AG09319 (cell line): Measurements from ENCODE around the gene PLCH2.

Experiments
- DNase-seq: peaks from one replicate; pipeline ENCODE4 v3.0.0-alpha.2; 2010; ENCODE audit warnings: low read depth; ENCODE audit errors: extremely low read depth
- TF ChIP-seq, protein P1 (sequence below): IDR thresholded peaks from 2 replicates; pipeline ENCODE4 v1.5.1; 2011; ENCODE audit warnings: low read depth, mild to moderate bottlenecking, inconsistent platforms, low read length, moderate library complexity

PLCH2 gene

DNA sequence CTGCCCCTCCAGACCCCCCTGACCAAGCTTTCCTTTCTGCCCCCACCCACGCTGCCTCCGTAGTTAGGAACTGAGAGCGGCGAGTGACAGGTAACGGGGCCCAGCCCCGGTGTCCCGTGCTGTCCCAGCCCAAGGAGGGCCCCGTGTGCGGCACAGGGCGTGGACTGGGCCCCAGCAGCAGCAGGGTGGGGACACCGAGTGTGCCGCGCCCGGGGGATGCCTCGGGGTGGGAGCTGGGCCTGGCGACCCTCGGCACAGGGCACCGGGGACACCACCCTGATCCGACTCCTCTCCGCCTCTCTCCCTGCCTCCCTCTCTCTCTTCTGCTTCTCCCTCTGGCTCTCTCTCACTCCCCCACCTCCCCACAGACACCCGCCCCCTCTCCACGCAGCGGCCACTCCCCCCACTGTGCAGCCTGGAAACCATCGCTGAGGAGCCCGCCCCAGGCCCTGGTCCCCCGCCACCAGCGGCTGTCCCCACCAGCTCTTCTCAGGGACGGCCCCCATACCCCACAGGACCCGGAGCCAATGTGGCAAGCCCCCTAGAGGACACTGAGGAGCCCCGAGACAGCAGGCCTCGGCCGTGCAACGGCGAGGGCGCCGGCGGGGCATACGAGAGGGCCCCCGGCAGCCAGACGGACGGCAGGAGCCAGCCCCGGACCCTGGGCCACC is 27.6 kb downstream of the PLCH2 start:
- TF ChIP-seq, protein P1, sequence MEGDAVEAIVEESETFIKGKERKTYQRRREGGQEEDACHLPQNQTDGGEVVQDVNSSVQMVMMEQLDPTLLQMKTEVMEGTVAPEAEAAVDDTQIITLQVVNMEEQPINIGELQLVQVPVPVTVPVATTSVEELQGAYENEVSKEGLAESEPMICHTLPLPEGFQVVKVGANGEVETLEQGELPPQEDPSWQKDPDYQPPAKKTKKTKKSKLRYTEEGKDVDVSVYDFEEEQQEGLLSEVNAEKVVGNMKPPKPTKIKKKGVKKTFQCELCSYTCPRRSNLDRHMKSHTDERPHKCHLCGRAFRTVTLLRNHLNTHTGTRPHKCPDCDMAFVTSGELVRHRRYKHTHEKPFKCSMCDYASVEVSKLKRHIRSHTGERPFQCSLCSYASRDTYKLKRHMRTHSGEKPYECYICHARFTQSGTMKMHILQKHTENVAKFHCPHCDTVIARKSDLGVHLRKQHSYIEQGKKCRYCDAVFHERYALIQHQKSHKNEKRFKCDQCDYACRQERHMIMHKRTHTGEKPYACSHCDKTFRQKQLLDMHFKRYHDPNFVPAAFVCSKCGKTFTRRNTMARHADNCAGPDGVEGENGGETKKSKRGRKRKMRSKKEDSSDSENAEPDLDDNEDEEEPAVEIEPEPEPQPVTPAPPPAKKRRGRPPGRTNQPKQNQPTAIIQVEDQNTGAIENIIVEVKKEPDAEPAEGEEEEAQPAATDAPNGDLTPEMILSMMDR = no peak

DNA sequence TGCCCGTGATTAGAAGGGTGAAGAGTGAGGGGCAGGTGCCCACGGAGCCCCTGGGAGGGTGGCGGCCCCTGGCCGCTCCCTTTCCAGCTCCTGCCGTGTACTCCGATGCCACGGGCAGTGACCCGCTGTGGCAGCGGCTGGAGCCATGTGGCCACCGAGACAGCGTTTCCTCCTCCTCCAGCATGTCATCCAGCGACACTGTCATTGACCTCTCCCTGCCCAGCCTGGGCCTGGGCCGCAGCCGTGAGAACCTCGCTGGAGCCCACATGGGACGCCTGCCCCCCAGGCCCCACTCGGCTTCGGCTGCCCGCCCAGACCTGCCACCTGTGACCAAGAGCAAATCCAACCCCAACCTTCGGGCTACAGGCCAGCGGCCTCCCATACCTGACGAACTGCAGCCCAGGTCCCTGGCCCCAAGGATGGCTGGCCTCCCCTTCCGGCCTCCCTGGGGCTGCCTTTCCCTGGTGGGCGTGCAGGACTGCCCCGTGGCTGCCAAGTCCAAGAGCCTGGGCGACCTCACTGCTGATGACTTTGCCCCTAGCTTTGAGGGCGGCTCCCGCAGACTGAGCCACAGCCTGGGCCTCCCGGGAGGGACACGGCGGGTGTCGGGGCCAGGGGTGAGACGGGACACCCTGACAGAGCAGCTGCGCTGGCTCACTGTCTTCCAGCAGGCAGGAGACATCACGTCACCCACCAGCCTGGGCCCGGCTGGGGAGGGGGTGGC is 28.3 kb downstream of the PLCH2 start:
- TF ChIP-seq, protein P1 = no peak
- no peak for DNase-seq

More for the DNA sequence above, 27.6 kb downstream of the PLCH2 start:
- DNase-seq = no peak

DNA sequence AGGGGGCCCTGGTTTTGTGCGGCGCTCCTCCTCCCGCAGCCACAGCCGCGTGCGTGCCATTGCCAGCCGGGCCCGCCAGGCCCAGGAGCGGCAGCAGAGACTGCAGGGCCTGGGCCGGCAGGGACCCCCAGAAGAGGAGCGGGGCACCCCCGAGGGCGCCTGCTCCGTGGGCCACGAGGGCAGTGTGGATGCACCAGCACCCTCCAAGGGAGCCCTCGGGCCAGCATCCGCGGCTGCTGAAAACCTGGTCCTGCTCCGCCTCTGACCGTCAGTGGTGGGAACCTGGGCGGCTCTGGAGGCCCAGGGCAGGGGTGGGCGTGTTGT is 28.8 kb downstream of the PLCH2 start:
- TF ChIP-seq, protein P1 = no peak
- DNase-seq = no peak

DNA sequence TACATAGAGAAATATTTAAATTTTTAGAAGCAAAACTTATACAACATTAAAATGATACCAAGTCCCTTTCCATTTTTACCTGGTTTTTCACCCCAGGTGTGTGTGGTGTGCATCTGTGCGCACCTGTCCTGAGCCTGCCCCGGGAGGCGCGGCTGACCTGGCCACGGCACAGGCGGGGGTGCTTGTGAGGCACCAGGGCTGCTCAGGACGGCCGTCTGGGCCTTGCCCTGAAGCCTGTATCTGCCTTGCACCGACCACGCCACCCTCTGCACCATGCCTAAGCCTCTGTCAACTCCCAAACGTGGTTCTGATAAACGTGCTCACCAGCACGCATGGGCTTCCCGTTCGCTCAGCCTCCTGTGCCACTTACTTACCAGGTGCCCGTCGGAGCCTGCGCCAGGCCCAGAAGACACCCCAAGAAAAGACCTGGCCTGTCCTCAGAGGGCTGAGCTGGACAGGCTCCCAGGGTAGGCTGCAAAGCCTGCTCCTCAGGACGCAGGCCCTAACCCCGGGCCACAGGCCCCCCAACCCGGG is 29.4 kb downstream of the PLCH2 start:
- DNase-seq = no peak
- TF ChIP-seq, protein P1 = no peak

DNA sequence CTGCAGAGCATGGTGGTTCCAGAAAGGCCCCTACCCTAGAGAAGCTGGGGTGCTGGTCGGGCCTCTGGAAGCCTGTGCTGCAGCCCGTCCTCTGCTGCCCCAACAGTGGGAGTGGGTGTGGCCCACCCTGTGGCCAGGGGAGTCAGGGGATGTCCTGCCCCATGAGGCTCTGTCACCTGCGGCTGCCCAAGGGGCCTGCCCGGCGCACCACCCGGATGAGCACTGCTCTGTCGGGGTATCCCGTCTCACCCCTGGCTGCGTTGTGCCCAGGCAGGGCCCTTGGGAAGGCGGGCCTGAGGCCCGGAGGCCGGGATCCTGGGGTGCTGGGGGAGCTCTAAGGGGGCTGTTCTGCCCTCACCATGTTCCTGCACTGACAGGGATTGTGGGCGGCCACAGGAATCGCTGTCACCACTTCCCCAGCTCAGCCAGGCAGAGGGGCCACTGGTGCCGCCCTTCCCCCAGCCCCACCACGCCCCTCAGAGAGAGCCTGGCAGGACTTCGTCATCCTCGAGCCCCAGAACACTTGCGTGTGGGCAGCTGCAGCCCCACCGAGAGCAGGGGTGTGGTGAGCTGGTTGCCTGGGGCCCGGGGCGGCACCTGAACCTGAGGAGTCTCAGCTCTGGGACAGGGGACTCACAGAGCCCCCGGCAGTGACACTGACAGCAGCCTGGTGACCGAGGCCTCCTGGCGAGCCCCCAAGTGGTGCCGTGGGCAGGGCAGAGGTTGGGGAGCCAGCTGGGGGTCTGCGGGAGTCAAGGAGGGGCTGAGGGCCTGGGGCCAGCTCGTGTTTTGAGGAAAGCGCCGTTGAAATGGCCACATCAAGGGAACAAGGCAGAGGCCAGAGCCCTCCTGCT is 30.1 kb downstream of the PLCH2 start:
- TF ChIP-seq, protein P1 = no peak
- DNase-seq = no peak

DNA sequence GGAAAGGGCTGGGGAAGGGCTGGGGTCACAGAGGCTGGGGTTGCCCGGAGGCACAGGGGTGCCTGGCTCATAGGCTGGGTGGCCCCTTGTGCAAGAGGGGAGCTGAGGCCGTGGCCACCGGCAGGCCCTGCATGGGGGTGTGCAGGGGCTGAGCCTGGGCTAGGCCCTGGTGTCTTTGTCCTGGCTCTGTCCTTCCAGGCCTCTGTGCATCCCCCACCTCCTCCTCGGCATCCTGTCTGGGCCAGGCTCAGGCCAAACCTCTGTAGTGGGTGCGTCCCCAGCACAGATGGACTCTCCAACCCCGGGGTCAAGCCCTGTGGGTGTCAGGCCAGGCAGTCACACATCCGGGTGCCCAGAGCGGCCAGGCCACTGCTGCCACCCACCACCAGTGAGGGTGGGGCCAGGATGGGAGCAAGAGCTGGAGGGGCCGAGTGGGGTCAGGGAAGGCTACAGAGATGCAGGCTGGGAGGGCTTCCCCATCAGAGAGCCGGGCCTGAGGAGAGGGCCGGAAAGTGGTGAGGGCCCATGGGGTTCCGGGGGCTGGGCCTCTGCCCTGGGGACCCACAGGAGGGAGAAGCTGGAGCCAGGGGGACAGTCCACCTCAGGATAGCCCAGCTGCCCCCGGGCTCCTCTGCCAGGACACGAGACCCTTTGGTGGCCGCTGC is 30.9 kb downstream of the PLCH2 start:
- TF ChIP-seq, protein P1 = no peak
- no peak for DNase-seq
